K562 (cell line): Measurements from ENCODE around the gene CCDC34. TPM values are rescaled to one million over a fixed set of nuclear protein-coding genes. Genes with fewer than 3 reads are reported as not detected.

Experiments
- CBX1 ChIP-seq: sonication (generic); IDR thresholded peaks from 2 replicates; pipeline ENCODE4 v1.6.1; 2016; ENCODE audit warnings: antibody characterized with exemption, low read depth, mild to moderate bottlenecking
- CREBBP ChIP-seq: IDR thresholded peaks from one replicate; pipeline ENCODE4 v1.6.1; 2012; ENCODE audit warnings: low read depth, mild to moderate bottlenecking, control low read depth, inconsistent platforms, low read length
- CTBP1 ChIP-seq: fragments of 450-650 bp; IDR thresholded peaks from 2 replicates; pipeline ENCODE4 v1.6.1; 2016; ENCODE audit warnings: borderline replicate concordance
- DMBX1 ChIP-seq: fragments of 250-450 bp; sonication (Bioruptor Pico); IDR thresholded peaks from 2 replicates; pipeline ENCODE4 v1.8.0; 2022; ENCODE audit warnings: inconsistent platforms, mild to moderate bottlenecking, moderate library complexity, borderline replicate concordance
- FIP1L1 ChIP-seq: fragments of 200-400 bp; formaldehyde crosslinking; IDR thresholded peaks from 2 replicates; pipeline ENCODE4 v1.6.1; 2018; ENCODE audit warnings: mild to moderate bottlenecking, low read depth, low read length; ENCODE audit not compliant: poor library complexity, severe bottlenecking
- KLF6 ChIP-seq: fragments of 250-450 bp; sonication (Bioruptor Pico); IDR thresholded peaks from 2 replicates; pipeline ENCODE4 v1.4.0; 2020; ENCODE audit warnings: mild to moderate bottlenecking, moderate library complexity, borderline replicate concordance
- PBX2 ChIP-seq, 2 experiments: IDR thresholded peaks in 1 of 2; conservative IDR thresholded peaks in 1 of 2; 2 replicates each; pipeline ENCODE4 v1.6.1; 2016; ENCODE audit warnings: low read depth in 2 of 2, mild to moderate bottlenecking in 1 of 2, missing compliant biosample characterization in 1 of 2, missing genetic modification characterization in 1 of 2, moderate library complexity in 1 of 2
- PCBP2 ChIP-seq: fragments of 200-400 bp; formaldehyde crosslinking; IDR thresholded peaks from 2 replicates; pipeline ENCODE4 v1.6.1; 2018; ENCODE audit warnings: low read length, low read depth, mild to moderate bottlenecking, moderate library complexity; ENCODE audit not compliant: poor library complexity, severe bottlenecking
- SAFB ChIP-seq: fragments of 200-400 bp; formaldehyde crosslinking; IDR thresholded peaks from 2 replicates; pipeline ENCODE4 v1.6.1; 2017; ENCODE audit warnings: low read depth, low read length, borderline replicate concordance
- SMAD2 ChIP-seq: fragments of 150-350 bp; IDR thresholded peaks from 2 replicates; pipeline ENCODE4 v1.6.1; 2014; ENCODE audit warnings: low read depth, mild to moderate bottlenecking, low read length
- TEAD1 ChIP-seq, 2 experiments: fragments of 450-650 bp in 1 of 2; sonication (generic) in 1 of 2; formaldehyde crosslinking; IDR thresholded peaks; 2 replicates each; pipeline versions ENCODE4 v1.4.0 to v1.8.0; 2020 to 2022; ENCODE audit warnings: mild to moderate bottlenecking in 2 of 2, missing genetic modification reagents in 1 of 2
- ZBTB8A ChIP-seq: fragments of 450-650 bp; IDR thresholded peaks from 2 replicates; pipeline ENCODE4 v1.6.1; 2018; ENCODE audit warnings: mild to moderate bottlenecking, moderate library complexity; ENCODE audit not compliant: partially characterized antibody
- ZNF174 ChIP-seq: fragments of 250-450 bp; sonication (Bioruptor Pico); IDR thresholded peaks from 2 replicates; pipeline ENCODE4 v1.4.0; 2020; ENCODE audit warnings: mild to moderate bottlenecking
- polyA plus RNA-seq, 8 experiments: library from polyadenylated mRNA; depleted of rRNA in 4 of 8; stranded (reverse) in 5 of 8; unstranded in 3 of 8; fragments of >200 nt; fragmentation: Nextera tagmentation in 2 of 8; fragmentation: Illumina TruSeq in 1 of 8; extraction: Ambion mirVana in 2 of 8; extraction: Trizol in 1 of 8; gene quantifications; 2 replicates each; pipeline versions ENCODE4 v1.2.1 to v1.2.3, GENCODE V29; 2011 to 2014; ENCODE audit warnings: inconsistent platforms in 1 of 8, missing spikeins in 1 of 8
- total RNA-seq, 7 experiments: library from RNA; depleted of rRNA in 6 of 7; stranded (reverse); fragments of >200 nt in 6 of 7; fragmentation: Illumina TruSeq in 2 of 7; extraction: Trizol in 2 of 7; gene quantifications; 2 replicates each; pipeline versions ENCODE4 v1.2.1 to v1.2.3, GENCODE V29; 2011 to 2021; ENCODE audit warnings: low replicate concordance in 1 of 7
- TF ChIP-seq, protein P1 (sequence below): sonication (generic); formaldehyde crosslinking; IDR thresholded peaks from 2 replicates; pipeline ENCODE4 v1.8.1; 2023; ENCODE audit warnings: mild to moderate bottlenecking, missing genetic modification reagents
- TF ChIP-seq, protein P2 (sequence below): conservative IDR thresholded peaks from 2 replicates; pipeline ENCODE4 v1.6.1; 2011; ENCODE audit warnings: low read depth, mild to moderate bottlenecking, low read length; ENCODE audit not compliant: control insufficient read depth
- TF ChIP-seq, protein P3 (sequence below): fragments of 450-650 bp; IDR thresholded peaks from 2 replicates; pipeline ENCODE4 v1.6.1; 2016; ENCODE audit warnings: mild to moderate bottlenecking

Gene CCDC34
- total and polyA plus RNA-seq, 9 of the 15 experiments (the other 6 are each of a cell fraction or from before 2014, with no cell fraction given) = 6.2 to 42.0 (median 15.7) TPM

GRCh38 chr11:27362749-27363575 lies at the start of gene CCDC34 (continued):
- no peak for TF ChIP-seq CREBBP
- peak; percentile 78; the same call in 1 of the 2 replicates for TF ChIP-seq CTBP1
- TF ChIP-seq, protein P1, sequence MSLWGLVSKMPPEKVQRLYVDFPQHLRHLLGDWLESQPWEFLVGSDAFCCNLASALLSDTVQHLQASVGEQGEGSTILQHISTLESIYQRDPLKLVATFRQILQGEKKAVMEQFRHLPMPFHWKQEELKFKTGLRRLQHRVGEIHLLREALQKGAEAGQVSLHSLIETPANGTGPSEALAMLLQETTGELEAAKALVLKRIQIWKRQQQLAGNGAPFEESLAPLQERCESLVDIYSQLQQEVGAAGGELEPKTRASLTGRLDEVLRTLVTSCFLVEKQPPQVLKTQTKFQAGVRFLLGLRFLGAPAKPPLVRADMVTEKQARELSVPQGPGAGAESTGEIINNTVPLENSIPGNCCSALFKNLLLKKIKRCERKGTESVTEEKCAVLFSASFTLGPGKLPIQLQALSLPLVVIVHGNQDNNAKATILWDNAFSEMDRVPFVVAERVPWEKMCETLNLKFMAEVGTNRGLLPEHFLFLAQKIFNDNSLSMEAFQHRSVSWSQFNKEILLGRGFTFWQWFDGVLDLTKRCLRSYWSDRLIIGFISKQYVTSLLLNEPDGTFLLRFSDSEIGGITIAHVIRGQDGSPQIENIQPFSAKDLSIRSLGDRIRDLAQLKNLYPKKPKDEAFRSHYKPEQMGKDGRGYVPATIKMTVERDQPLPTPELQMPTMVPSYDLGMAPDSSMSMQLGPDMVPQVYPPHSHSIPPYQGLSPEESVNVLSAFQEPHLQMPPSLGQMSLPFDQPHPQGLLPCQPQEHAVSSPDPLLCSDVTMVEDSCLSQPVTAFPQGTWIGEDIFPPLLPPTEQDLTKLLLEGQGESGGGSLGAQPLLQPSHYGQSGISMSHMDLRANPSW = no peak
- TF ChIP-seq PCBP2 = no peak
- no peak for TF ChIP-seq ZBTB8A
- TF ChIP-seq ZNF174 (CRISPR knock-in tag) = no peak
- peak; percentile 53 for TF ChIP-seq FIP1L1
- TF ChIP-seq, protein P2, sequence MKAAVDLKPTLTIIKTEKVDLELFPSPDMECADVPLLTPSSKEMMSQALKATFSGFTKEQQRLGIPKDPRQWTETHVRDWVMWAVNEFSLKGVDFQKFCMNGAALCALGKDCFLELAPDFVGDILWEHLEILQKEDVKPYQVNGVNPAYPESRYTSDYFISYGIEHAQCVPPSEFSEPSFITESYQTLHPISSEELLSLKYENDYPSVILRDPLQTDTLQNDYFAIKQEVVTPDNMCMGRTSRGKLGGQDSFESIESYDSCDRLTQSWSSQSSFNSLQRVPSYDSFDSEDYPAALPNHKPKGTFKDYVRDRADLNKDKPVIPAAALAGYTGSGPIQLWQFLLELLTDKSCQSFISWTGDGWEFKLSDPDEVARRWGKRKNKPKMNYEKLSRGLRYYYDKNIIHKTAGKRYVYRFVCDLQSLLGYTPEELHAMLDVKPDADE = 0 out of 2 replicates have a peak, but pooled peaks have one; percentile 40
- TF ChIP-seq TEAD1 (CRISPR knock-in tag; IDR thresholded peaks at IDR 0.05) = peak in 1 of 2 experiments; percentile 63; a peak in 1 of 4 replicates
- no peak for TF ChIP-seq CBX1
- no peak for TF ChIP-seq SMAD2
- TF ChIP-seq PBX2 (CRISPR knock-in tag; IDR thresholded peaks at IDR 0.05; ENCODE audit: low read depth) = no peak
- no peak for TF ChIP-seq PBX2 (tag; conservative IDR thresholded peaks at IDR 0.05; ENCODE audit: low read depth)
- TF ChIP-seq SAFB = no peak
- TF ChIP-seq DMBX1 (CRISPR knock-in tag) = no peak
- no peak for TF ChIP-seq KLF6
- TF ChIP-seq, protein P3, sequence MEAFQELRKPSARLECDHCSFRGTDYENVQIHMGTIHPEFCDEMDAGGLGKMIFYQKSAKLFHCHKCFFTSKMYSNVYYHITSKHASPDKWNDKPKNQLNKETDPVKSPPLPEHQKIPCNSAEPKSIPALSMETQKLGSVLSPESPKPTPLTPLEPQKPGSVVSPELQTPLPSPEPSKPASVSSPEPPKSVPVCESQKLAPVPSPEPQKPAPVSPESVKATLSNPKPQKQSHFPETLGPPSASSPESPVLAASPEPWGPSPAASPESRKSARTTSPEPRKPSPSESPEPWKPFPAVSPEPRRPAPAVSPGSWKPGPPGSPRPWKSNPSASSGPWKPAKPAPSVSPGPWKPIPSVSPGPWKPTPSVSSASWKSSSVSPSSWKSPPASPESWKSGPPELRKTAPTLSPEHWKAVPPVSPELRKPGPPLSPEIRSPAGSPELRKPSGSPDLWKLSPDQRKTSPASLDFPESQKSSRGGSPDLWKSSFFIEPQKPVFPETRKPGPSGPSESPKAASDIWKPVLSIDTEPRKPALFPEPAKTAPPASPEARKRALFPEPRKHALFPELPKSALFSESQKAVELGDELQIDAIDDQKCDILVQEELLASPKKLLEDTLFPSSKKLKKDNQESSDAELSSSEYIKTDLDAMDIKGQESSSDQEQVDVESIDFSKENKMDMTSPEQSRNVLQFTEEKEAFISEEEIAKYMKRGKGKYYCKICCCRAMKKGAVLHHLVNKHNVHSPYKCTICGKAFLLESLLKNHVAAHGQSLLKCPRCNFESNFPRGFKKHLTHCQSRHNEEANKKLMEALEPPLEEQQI = no peak
